Spleen (tissue), 7 donors: ENCODE results near the gene ZNF683.

Source experiments
- POLR2A ChIP-seq, 3 donors: fragments of 450-650 bp; IDR thresholded peaks; one replicate each; pipeline ENCODE4 v1.5.1; 2017; ENCODE audit warnings: antibody characterized with exemption in 3 of 3, mild to moderate bottlenecking in 1 of 3
- POLR2AphosphoS5 ChIP-seq, 3 donors: sonication (generic); formaldehyde crosslinking; IDR thresholded peaks; one replicate each; pipeline ENCODE4 v1.5.1; 2017; ENCODE audit warnings: antibody characterized with exemption in 3 of 3
- TF ChIP-seq, protein P1 (sequence below), 11 experiments: fragments of 200-600 bp in 7 of 11; fragments of 450-650 bp in 4 of 11; sonication (generic) in 4 of 11; IDR thresholded peaks in 8 of 11; conservative IDR thresholded peaks in 3 of 11; 1 replicate in 7 of 11; 2 replicates in 4 of 11; pipeline versions ENCODE4 v1.4.0 to v1.8.0; 2016 to 2021; ENCODE audit warnings: antibody characterized with exemption in 11 of 11, inconsistent platforms in 4 of 11, mild to moderate bottlenecking in 1 of 11
- donor health status: DM: no; HTN: no; CAD: no; lungs with moderate emphysema.
- donor health status: DM: no; HTN: no; CAD: no.
- donor health status: DM: no; HTN: no; CAD: no.

DNA sequence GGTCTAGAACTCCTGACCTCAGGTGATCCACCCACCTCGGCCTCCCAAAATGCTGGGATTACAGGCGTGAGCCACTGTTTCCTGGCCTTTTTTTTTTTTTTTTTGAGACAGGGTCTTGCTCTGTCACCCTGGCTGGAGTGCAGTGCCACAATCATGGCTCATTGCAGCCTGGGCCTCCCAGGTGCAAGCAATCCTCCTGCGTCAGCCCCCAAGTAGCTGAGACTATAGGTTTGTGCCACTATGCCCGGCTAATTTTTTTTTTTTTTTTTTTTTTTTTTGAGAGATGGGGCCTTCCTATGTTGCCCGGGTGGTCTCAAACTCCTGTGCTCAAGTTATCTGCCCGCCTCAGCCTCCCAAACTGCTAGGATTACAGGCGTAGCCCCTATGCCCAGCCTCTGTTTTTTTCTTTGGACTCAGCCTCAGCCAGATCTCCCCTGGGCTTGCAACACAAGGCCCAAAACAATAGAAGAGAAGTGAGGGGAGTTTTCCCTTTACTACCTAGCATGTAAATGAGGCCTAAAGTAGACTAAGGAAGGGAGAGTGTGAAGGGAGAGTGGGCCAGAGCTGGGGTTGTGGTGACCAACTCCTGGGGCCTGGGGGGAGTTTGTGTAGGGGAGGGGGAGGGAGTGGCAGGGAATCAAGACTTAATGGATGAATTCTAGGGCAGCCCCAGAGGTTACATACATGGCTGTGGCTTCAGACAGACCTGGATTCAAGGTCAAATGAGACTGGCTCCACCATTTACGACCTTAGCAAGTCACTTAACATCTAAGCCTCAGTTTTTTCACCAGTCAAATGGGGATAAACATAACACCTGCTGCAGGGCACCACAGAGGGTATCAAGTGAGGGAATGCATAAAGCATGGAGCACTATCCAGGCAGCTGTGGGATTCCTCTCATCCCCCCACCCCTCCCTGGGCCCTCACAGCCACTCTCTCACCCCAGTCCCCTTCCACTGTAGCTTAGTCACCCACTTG is 56.4 kb downstream of the ZNF683 start:
- TF ChIP-seq, protein P1, sequence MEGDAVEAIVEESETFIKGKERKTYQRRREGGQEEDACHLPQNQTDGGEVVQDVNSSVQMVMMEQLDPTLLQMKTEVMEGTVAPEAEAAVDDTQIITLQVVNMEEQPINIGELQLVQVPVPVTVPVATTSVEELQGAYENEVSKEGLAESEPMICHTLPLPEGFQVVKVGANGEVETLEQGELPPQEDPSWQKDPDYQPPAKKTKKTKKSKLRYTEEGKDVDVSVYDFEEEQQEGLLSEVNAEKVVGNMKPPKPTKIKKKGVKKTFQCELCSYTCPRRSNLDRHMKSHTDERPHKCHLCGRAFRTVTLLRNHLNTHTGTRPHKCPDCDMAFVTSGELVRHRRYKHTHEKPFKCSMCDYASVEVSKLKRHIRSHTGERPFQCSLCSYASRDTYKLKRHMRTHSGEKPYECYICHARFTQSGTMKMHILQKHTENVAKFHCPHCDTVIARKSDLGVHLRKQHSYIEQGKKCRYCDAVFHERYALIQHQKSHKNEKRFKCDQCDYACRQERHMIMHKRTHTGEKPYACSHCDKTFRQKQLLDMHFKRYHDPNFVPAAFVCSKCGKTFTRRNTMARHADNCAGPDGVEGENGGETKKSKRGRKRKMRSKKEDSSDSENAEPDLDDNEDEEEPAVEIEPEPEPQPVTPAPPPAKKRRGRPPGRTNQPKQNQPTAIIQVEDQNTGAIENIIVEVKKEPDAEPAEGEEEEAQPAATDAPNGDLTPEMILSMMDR (IDR thresholded peaks at IDR 0.05 in 8 of 11, conservative IDR thresholded peaks at IDR 0.05 in 3 of 11), result no peak
- TF ChIP-seq POLR2A (IDR thresholded peaks at IDR 0.05) (no peak), POLR2AphosphoS5 (IDR thresholded peaks at IDR 0.05) (no peak)
